AG04449 (cell line): ENCODE data around the gene MINDY4.

Experiments used
- CTCF ChIA-PET: fragments of 350-600 bp; formaldehyde crosslinking; extraction: SDS; loops from one replicate; lab custom pipeline; 2021; ENCODE audit warnings: antibody characterized with exemption; lab: Yijun Ruan, JAX
- POLR2A ChIA-PET: fragments of 400-600, 350-600 bp; formaldehyde crosslinking; extraction: SDS; loops from one replicate; lab custom pipeline; 2020; ENCODE audit warnings: antibody characterized with exemption, inconsistent platforms; lab: Yijun Ruan, JAX
- DNase-seq: peaks from one replicate; pipeline ENCODE4 v3.0.0-alpha.2; 2010; ENCODE audit warnings: low read depth, low spot score
- H3K4me3 ChIP-seq: 2 replicates; pipeline ENCODE4 v1.5.1; 2011; ENCODE audit warnings: low read depth, mild to moderate bottlenecking, control low read depth, low read length
- TF ChIP-seq, protein P1 (sequence below): IDR thresholded peaks from one replicate; pipeline ENCODE4 v1.5.1; 2011; ENCODE audit warnings: mild to moderate bottlenecking, moderate library complexity, low read length, control low read depth, inconsistent platforms; ENCODE audit not compliant: insufficient read depth; ENCODE audit errors: missing control alignments

Gene MINDY4

DNA sequence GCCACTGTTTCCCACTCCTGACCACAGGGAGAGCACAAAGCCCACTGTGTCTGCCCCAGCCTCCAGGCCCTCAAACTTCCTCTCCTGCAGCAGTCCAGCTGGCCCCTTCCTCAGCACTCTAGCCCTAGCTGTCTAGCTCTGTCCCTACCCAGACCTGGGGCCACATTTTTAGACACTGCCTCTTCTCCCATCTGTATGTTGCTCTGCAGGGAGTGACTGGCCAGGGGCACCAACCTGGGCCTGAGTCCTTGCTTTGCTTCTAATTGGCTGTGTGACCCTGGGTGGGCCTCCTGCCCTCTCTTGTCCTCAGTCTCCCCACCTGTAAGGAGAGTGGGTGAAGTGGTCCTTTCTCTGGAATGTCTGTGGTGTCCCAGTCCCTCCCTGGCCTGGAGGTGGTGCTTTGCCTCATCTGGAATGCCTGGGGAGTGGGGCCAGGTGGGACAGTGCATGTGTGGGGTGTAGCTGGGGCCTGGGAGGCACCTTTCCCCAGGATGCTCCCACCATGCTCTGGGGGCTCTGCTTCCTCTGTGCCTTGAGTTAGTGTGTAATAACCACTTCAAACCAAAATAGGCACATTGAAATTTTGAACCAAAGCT, 165.5 kb downstream of the MINDY4 start:
- DNase-seq = no peak
- POLR2A ChIA-PET = no interaction called here
- no peak overlapping the region for H3K4me3 ChIP-seq
- TF ChIP-seq, protein P1, sequence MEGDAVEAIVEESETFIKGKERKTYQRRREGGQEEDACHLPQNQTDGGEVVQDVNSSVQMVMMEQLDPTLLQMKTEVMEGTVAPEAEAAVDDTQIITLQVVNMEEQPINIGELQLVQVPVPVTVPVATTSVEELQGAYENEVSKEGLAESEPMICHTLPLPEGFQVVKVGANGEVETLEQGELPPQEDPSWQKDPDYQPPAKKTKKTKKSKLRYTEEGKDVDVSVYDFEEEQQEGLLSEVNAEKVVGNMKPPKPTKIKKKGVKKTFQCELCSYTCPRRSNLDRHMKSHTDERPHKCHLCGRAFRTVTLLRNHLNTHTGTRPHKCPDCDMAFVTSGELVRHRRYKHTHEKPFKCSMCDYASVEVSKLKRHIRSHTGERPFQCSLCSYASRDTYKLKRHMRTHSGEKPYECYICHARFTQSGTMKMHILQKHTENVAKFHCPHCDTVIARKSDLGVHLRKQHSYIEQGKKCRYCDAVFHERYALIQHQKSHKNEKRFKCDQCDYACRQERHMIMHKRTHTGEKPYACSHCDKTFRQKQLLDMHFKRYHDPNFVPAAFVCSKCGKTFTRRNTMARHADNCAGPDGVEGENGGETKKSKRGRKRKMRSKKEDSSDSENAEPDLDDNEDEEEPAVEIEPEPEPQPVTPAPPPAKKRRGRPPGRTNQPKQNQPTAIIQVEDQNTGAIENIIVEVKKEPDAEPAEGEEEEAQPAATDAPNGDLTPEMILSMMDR = no peak
- CTCF ChIA-PET = interaction anchor here (2.7 to 7.6 kb wide), 3 partner anchors 16 to 186 kb away, joined by 14 to 77 read pairs (median 49); no protein-coding TSS in a partner anchor

DNA sequence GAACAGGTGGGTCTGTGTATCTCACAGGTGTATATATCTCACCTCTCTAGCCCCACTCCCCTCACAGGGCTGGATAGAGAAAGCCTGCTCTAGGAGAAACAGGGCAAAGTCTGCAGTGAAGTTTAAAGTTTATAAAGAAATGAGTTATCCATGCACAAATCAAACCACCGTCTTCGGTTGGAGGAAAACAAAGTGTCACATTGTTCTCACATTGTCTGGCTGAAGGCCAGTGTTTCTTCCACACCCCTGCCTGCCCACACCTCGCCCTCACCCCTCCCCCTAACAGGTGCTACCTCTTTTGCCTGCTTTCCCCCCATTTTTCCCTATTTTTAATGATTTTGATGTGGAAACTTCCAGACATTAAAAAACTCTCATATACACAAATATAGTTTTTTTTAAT, 166.2 kb downstream of the MINDY4 start:
- TF ChIP-seq, protein P1 = no peak
- no peak for DNase-seq
- ChIA-PET POLR2A (no interaction called here), CTCF (interaction anchor here (1.6 to 7.6 kb wide), 9 partner anchors 14 to 800 kb away, joined by 4 to 77 read pairs (median 9); no protein-coding TSS in a partner anchor)
- no peak overlapping the region for H3K4me3 ChIP-seq

DNA sequence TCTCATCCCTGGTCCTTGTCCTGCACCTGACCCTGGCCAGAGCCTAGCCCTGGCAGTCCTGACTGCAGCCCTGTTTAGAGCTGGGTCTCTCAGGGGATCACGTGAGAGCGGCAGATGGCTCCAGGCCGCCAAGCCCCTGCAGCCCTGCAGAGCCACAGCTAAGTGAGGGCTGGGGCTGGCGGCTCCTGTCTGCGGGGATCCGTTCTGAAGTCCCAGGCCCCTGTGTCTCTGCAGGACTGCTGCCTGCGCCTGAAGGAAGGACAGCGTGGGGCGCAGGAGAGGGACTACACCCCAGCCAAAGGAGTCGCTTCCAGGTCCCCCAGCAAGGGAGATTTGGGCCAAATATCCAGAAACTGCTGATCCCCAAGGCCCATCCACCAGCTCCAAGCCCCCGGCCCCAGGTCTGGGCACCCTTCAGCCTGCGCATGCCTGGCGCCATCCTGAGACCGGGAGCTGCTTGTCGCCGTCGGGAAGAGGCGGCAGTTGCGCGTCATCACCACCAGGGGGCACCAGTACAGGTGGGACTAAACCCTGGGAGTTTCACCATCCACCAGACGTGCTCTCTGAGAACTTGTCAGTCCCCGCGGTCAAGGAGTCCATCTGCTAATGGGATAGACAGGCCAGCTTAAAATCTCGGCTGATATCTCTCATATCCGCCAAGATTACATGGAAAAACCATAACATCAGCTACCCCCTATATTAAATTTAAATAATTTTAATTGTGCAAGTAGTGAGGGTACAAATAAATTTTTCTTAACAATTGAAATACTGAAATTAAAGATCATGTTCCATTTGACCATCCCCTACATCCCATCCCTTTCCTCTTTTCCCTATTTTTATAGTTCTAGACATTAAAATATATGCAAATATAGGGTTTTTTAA, 167.5 kb downstream of the MINDY4 start:
- DNase-seq = no peak
- TF ChIP-seq, protein P1 = peak; percentile 97
- H3K4me3 ChIP-seq = no peak overlapping the region
- CTCF ChIA-PET = interaction anchor here (0.7 to 7.6 kb wide), 56 partner anchors 8 to 799 kb away, joined by 3 to 77 read pairs (median 6); partner anchors contain the start of genes AQP1 and GHRHR
- POLR2A ChIA-PET = no interaction called here

DNA sequence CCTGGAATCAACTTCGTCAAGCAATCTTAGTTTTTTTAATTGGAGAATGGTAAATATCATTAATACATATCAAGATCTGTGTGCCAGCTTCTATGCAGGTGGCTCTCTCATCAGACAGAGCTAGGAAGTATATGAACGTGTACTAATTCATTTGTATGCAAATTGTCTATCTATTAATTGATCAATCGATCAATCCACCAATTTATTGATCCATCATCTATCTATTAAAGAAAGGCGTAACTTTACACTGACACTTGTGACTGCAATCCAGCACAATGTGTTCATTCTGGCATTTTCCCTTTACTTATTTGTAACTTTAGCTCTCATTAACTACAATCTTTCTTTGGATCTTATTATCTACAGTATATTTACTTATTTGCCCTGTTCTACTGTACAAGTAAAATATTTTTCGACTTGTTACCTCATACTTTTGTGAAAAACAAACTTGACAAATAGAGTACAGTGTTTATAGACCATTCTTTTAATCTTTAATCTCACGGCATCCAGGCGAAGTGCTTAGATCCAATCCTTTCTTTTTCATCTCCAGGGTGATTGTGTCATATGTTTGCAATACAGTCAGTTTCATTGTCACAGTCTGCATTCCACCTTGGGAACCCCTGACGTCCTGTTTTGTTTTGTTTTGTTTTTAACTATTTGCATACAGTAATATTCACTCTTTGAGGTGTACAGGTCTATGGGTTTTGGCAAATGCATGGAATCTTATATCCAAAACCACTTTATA, 170.5 kb downstream of the MINDY4 start:
- CTCF ChIA-PET = interaction anchor here (1.6 to 1.8 kb wide), 2 partner anchors 12 to 181 kb away, joined by 4 to 5 read pairs; no protein-coding TSS in a partner anchor
- no peak overlapping the region for H3K4me3 ChIP-seq
- TF ChIP-seq, protein P1 = no peak
- no peak for DNase-seq
- POLR2A ChIA-PET = no interaction called here
